Endodermal cell (in vitro differentiated cells): ENCODE data around the gene OPA1. TPM values are rescaled to one million over a fixed set of nuclear protein-coding genes. Genes with fewer than 3 reads are reported as not detected.
A peak's percentile ranks its signal among the peaks of the same experiment; 100 is the strongest.
"Not testable (repeated sequence)": the region's sequence is repeated elsewhere in the genome, so short reads cannot be mapped to it uniquely, and the experiment has no call there.

Source experiments
- DNase-seq: peaks from one replicate; pipeline ENCODE4 v3.0.0-alpha.2; 2017
- H3K27ac ChIP-seq: 2 replicates; pipeline ENCODE4 v1.5.1; 2013; ENCODE audit warnings: mild to moderate bottlenecking, low read depth, low read length, moderate library complexity
- H3K27me3 ChIP-seq: 2 replicates; pipeline ENCODE4 v1.6.1; 2013; ENCODE audit warnings: mild to moderate bottlenecking, low read length, moderate library complexity; ENCODE audit not compliant: insufficient read depth, control insufficient read depth, poor library complexity, severe bottlenecking
- H3K36me3 ChIP-seq: 2 replicates; pipeline ENCODE4 v1.7.0; 2013; ENCODE audit warnings: mild to moderate bottlenecking, low read length, moderate library complexity; ENCODE audit not compliant: control insufficient read depth, insufficient read depth
- H3K4me1 ChIP-seq: one replicate; pipeline ENCODE4 v1.7.0; 2013; ENCODE audit warnings: low read length; ENCODE audit not compliant: control insufficient read depth, insufficient read depth
- H3K4me3 ChIP-seq: 2 replicates; pipeline ENCODE4 v1.5.1; 2013; ENCODE audit warnings: mild to moderate bottlenecking, low read length, moderate library complexity
- H3K9ac ChIP-seq: 2 replicates; pipeline ENCODE4 v1.6.1; 2013; ENCODE audit warnings: mild to moderate bottlenecking, low read length, moderate library complexity; ENCODE audit not compliant: poor library complexity, severe bottlenecking; ENCODE audit errors: extremely low read depth
- H3K9me3 ChIP-seq: 2 replicates; pipeline ENCODE4 v1.6.1; 2013; ENCODE audit warnings: mild to moderate bottlenecking, low read length, moderate library complexity; ENCODE audit not compliant: control insufficient read depth
- H3K27ac Mint-ChIP-seq: 2 replicates; pipeline ENCODE4 v1.8.0; 2020; ENCODE audit warnings: mixed read lengths
- H3K27me3 Mint-ChIP-seq: 2 replicates; pipeline ENCODE4 v1.8.0; 2021; ENCODE audit warnings: mild to moderate bottlenecking, mixed read lengths; ENCODE audit not compliant: insufficient read depth
- H3K36me3 Mint-ChIP-seq: 2 replicates; pipeline ENCODE4 v1.8.0; 2020; ENCODE audit warnings: low read depth, mixed read lengths
- H3K4me1 Mint-ChIP-seq: 2 replicates; pipeline ENCODE4 v1.8.0; 2020; ENCODE audit warnings: mixed read lengths
- H3K4me3 Mint-ChIP-seq: 2 replicates; pipeline ENCODE4 v1.8.0; 2020; ENCODE audit warnings: mild to moderate bottlenecking, moderate library complexity, mixed read lengths
- H3K9me3 Mint-ChIP-seq: 2 replicates; pipeline ENCODE4 v1.8.0; 2020; ENCODE audit warnings: mild to moderate bottlenecking, mixed read lengths
- WGBS, 2 experiments: methylation state at CpG; one replicate each; pipeline versions ENCODE4 v1.1.5 to v1.1.7; 2013; ENCODE audit warnings: missing lambda C conversion rate in 2 of 2, mixed read lengths in 1 of 2; ENCODE audit not compliant: insufficient coverage in 1 of 2, insufficient read length in 1 of 2; 5-methylcytosine and 5-hydroxymethylcytosine counted together
- total RNA-seq, 2 donors: library from RNA; stranded (reverse); fragmentation: NEBNext Ultra II Directional in 1 of 2; extraction: Animal tissue kit (Norgen Biotek cat#: 25700) in 1 of 2; gene quantifications; 2 replicates in 1 of 2; 3 replicates in 1 of 2; pipeline ENCODE4 v1.2.1, GENCODE V29; 2021
- TF ChIP-seq, protein P1 (sequence below): fragments of 200-600 bp; sonication (generic); conservative IDR thresholded peaks from 2 replicates; pipeline ENCODE4 v1.5.0; 2021; ENCODE audit warnings: antibody characterized with exemption, mild to moderate bottlenecking

The OPA1 gene
- total RNA-seq, 2 donors from 2014 or later = 61.5 to 69.4 TPM

DNA sequence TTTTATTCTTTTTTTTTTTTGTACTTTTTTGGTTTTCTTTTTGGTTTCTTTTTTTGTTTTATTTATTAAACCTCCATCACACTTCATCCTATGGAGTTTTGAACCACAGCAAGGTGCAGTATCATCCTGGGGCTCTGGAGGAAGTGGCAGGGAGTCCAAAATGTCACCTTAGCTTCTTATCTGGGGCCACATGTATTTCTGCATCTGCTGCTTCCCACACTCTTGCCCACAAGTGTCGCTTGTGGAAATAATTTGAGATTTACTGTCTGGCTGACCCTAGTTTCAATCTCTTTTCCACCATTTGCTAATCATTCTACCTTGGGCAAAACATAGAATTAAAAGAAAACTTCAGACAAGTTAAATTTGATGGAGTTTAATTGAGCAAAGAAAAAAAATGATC lies 6.4 kb downstream of the OPA1 start:
- no peaks in the 10 kb centered on the region for H3K27me3 Mint-ChIP-seq
- Histone ChIP-seq H3K27ac (no peak overlapping the region), H3K9ac (no peak overlapping the region), H3K27me3 (no peaks in the 10 kb centered on the region), H3K4me3 (no peak overlapping the region), H3K9me3 (no peaks in the 10 kb centered on the region), H3K4me1 (no peaks in the 10 kb centered on the region), H3K36me3 (peaks cover 25% of the 10 kb centered on the region)
- no peak for DNase-seq
- H3K4me1 Mint-ChIP-seq = peaks cover 18% of the 10 kb centered on the region
- peaks cover 40% of the 10 kb centered on the region for H3K36me3 Mint-ChIP-seq
- WGBS, 2 experiments = 94 to 100% methylated on average over 1 of the region's 1 CpG
- no peak overlapping the region for H3K27ac Mint-ChIP-seq
- no peak overlapping the region for H3K4me3 Mint-ChIP-seq
- TF ChIP-seq, protein P1, sequence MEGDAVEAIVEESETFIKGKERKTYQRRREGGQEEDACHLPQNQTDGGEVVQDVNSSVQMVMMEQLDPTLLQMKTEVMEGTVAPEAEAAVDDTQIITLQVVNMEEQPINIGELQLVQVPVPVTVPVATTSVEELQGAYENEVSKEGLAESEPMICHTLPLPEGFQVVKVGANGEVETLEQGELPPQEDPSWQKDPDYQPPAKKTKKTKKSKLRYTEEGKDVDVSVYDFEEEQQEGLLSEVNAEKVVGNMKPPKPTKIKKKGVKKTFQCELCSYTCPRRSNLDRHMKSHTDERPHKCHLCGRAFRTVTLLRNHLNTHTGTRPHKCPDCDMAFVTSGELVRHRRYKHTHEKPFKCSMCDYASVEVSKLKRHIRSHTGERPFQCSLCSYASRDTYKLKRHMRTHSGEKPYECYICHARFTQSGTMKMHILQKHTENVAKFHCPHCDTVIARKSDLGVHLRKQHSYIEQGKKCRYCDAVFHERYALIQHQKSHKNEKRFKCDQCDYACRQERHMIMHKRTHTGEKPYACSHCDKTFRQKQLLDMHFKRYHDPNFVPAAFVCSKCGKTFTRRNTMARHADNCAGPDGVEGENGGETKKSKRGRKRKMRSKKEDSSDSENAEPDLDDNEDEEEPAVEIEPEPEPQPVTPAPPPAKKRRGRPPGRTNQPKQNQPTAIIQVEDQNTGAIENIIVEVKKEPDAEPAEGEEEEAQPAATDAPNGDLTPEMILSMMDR = no peak
- H3K9me3 Mint-ChIP-seq = no peaks in the 10 kb centered on the region

DNA sequence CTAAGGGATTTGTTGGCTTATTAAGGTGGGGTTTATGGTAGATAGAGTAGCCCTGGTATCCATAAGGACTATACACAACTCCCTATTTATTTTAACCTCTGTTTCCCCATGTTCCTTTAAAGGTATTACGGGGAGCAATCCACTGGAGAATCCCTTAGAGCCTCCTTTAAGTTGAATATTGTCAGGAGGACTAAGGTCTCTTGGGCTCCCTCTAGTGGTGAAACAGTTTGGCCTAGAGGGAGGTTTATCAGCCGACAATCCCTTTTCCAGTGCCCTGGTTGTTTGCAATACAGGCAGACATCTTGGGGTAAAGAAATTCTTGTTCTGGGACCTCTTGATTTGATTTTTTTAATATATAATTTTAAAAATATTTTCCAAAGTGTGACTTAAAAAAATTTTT lies 12.9 kb downstream of the OPA1 start:
- no peak overlapping the region for H3K4me3 Mint-ChIP-seq
- peak; percentile 86 for DNase-seq
- peaks cover 4% of the 10 kb centered on the region for H3K36me3 ChIP-seq
- WGBS, 2 experiments = 77% methylated on average over 2 of the region's 2 CpGs; no CpG with 5 or more reads in 1 of the 2 experiments
- H3K4me1 Mint-ChIP-seq = no peaks in the 10 kb centered on the region
- H3K9me3 Mint-ChIP-seq = peaks cover 34% of the 10 kb centered on the region
- H3K4me3 ChIP-seq = no peak overlapping the region
- TF ChIP-seq, protein P1 = peak; percentile 92
- H3K9ac ChIP-seq = no peak overlapping the region
- H3K36me3 Mint-ChIP-seq = peaks cover 41% of the 10 kb centered on the region
- H3K9me3 ChIP-seq = no peaks in the 10 kb centered on the region
- no peaks in the 10 kb centered on the region for H3K27me3 Mint-ChIP-seq
- H3K27ac Mint-ChIP-seq = no peak overlapping the region
- H3K4me1 ChIP-seq = no peaks in the 10 kb centered on the region
- H3K27me3 ChIP-seq = no peaks in the 10 kb centered on the region
- no peak overlapping the region for H3K27ac ChIP-seq

DNA sequence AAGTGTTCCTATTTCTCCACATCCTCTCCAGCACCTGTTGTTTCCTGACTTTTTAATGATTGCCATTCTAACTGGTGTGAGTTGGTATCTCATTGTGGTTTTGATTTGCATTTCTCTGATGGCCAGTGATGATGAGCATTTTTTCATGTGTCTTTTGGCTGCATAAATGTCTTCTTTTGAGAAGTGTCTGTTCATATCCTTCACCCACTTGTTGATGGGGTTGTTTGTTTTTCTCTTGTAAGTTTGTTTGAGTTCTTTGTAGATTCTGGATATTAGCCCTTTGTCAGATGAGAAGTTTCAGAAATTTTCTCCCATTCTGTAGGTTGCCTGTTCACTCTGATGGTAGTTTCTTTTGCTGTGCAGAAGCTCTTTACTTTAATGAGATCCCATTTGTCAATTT lies 13.9 kb downstream of the OPA1 start:
- not testable (repeated sequence) for H3K36me3 ChIP-seq, H3K4me1 Mint-ChIP-seq, H3K4me3 ChIP-seq, H3K4me1 ChIP-seq, H3K27me3 ChIP-seq, H3K4me3 Mint-ChIP-seq, H3K27me3 Mint-ChIP-seq, DNase-seq, H3K9me3 ChIP-seq, H3K9ac ChIP-seq, H3K27ac ChIP-seq, H3K27ac Mint-ChIP-seq
- Mint-ChIP-seq H3K9me3 (peaks cover 44% of the 10 kb centered on the region), H3K36me3 (peaks cover 48% of the 10 kb centered on the region)

DNA sequence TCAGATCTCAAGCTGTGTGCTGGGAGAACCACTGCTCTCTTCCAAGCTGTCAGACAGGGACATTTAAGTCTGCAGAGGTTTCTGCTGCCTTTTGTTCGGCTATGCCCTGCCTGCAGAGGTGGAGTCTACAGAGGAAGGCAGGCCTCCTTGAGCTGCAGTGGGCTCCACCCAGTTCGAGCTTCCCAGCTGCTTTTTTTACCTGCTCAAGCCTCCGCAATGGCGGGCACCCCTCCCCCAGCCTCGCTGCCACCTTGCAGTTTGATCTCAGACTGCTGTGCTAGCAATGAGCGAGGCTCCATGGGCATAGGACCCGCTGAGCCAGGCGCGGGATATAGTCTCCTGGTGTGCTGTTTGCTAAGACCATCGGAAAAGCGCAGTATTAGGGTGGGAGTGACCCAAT lies 17.5 kb downstream of the OPA1 start:
- H3K4me3 ChIP-seq, H3K4me1 Mint-ChIP-seq, DNase-seq, H3K4me3 Mint-ChIP-seq, H3K27ac Mint-ChIP-seq, H3K27ac ChIP-seq, H3K27me3 Mint-ChIP-seq, H3K27me3 ChIP-seq, H3K4me1 ChIP-seq, H3K9ac ChIP-seq: not testable (repeated sequence)
- peaks cover 26% of the 10 kb centered on the region for H3K36me3 ChIP-seq
- peaks cover 20% of the 10 kb centered on the region for H3K9me3 ChIP-seq
- 90 to 94% methylated on average over 2 to 11 of the region's 11 CpGs for WGBS, 2 experiments
- Mint-ChIP-seq H3K9me3 (peaks cover 57% of the 10 kb centered on the region), H3K36me3 (peaks cover 74% of the 10 kb centered on the region)
